Measurements from ENCODE around the gene SP4.

GRCh38 chr7:21504021-21504420, 76.1 kb downstream of the SP4 start:
- TF ChIP-seq CTCF (IDR thresholded peaks at IDR 0.05): no peak
- no peak for TF ChIP-seq POLR2A (IDR thresholded peaks at IDR 0.05)

All from right lobe of liver (tissue), 4 donors.